GM23248 (cell line): ENCODE results near the gene TNKS1BP1. TPM values are rescaled to one million over a fixed set of nuclear protein-coding genes. Genes with fewer than 3 reads are reported as not detected.

Experiments used
- DNase-seq: peaks from one replicate; pipeline ENCODE4 v3.0.0-alpha.2; 2015
- H2AFZ ChIP-seq: fragments of 200-600 bp; sonication (generic); 2 replicates; pipeline ENCODE4 v1.6.1; 2016; ENCODE audit warnings: antibody characterized with exemption
- H3F3A ChIP-seq: fragments of 200-600 bp; sonication (generic); 2 replicates; pipeline ENCODE4 v1.6.1; 2016; ENCODE audit warnings: mild to moderate bottlenecking, antibody characterized with exemption, mixed run types; ENCODE audit not compliant: insufficient read depth
- H3K27ac ChIP-seq: fragments of 200-600 bp; sonication (generic); 2 replicates; pipeline ENCODE4 v1.5.1; 2016; ENCODE audit warnings: mild to moderate bottlenecking
- H3K27me3 ChIP-seq: fragments of 200-600 bp; sonication (generic); replicated peaks from 2 replicates; pipeline ENCODE4 v1.6.1; 2016; ENCODE audit warnings: mild to moderate bottlenecking; ENCODE audit not compliant: insufficient read depth
- H3K36me3 ChIP-seq: fragments of 200-600 bp; sonication (generic); 2 replicates; pipeline ENCODE4 v1.6.1; 2016; ENCODE audit warnings: low read depth, mild to moderate bottlenecking
- H3K4me1 ChIP-seq: fragments of 200-600 bp; sonication (generic); 2 replicates; pipeline ENCODE4 v1.6.1; 2016; ENCODE audit warnings: mild to moderate bottlenecking; ENCODE audit not compliant: insufficient read depth
- H3K4me2 ChIP-seq: fragments of 200-600 bp; sonication (generic); one replicate; pipeline ENCODE4 v1.6.1; 2016; ENCODE audit warnings: mild to moderate bottlenecking; ENCODE audit not compliant: unreplicated experiment
- H3K4me3 ChIP-seq: fragments of 200-600 bp; sonication (generic); 2 replicates; pipeline ENCODE4 v1.5.1; 2016; ENCODE audit warnings: mild to moderate bottlenecking
- H3K79me2 ChIP-seq: fragments of 200-600 bp; sonication (generic); 2 replicates; pipeline ENCODE4 v1.6.1; 2016; ENCODE audit warnings: mild to moderate bottlenecking; ENCODE audit not compliant: insufficient read depth
- H3K9ac ChIP-seq: fragments of 200-600 bp; sonication (generic); 2 replicates; pipeline ENCODE4 v1.6.1; 2016; ENCODE audit warnings: mild to moderate bottlenecking
- H3K9me2 ChIP-seq: fragments of 200-600 bp; sonication (generic); 2 replicates; pipeline ENCODE4 v1.6.1; 2016; ENCODE audit warnings: mixed run types, mild to moderate bottlenecking, moderate library complexity; ENCODE audit not compliant: insufficient read depth
- H3K9me3 ChIP-seq: fragments of 200-600 bp; sonication (generic); one replicate; pipeline ENCODE4 v1.6.1; 2017; ENCODE audit warnings: low read depth
- H4K20me1 ChIP-seq: fragments of 200-600 bp; sonication (generic); 2 replicates; pipeline ENCODE4 v1.6.0; 2016; ENCODE audit not compliant: insufficient read depth
- EZH2 ChIP-seq: fragments of 200-600 bp; sonication (generic); IDR thresholded peaks from 2 replicates; pipeline ENCODE4 v1.6.1; 2018; ENCODE audit warnings: antibody characterized with exemption, mild to moderate bottlenecking; ENCODE audit not compliant: insufficient read depth, poor library complexity, severe bottlenecking
- EZH2phosphoT487 ChIP-seq: fragments of 200-600 bp; sonication (generic); IDR thresholded peaks from 2 replicates; pipeline ENCODE4 v1.6.1; 2018; ENCODE audit warnings: antibody characterized with exemption, moderate library complexity, mild to moderate bottlenecking, low read depth; ENCODE audit not compliant: insufficient read depth
- WGBS, 2 experiments: methylation state at CpG; one replicate each; pipeline ENCODE4 v1.1.6; 2015 to 2017; ENCODE audit warnings: low lambda C conversion rate in 2 of 2, low coverage in 1 of 2; ENCODE audit errors: missing lambda C conversion rate in 2 of 2; 5-methylcytosine and 5-hydroxymethylcytosine counted together
- in situ Hi-C: fragments of 300-500 bp; cut with MboI; formaldehyde crosslinking; loops from 2 replicates; pipeline ENCODE4 v1.15.0; 2020
- polyA plus RNA-seq: library from polyadenylated mRNA; unstranded; fragments of >200 nt; fragmentation: Nextera tagmentation; extraction: Ambion mirVana; gene quantifications from 2 replicates; pipeline ENCODE4 v1.2.1, GENCODE V29; 2016
- total RNA-seq: library from RNA; depleted of rRNA; stranded (reverse); fragments of >200 nt; shearing (Covaris generic); gene quantifications from 2 replicates; pipeline ENCODE4 v1.2.3, GENCODE V29; 2014; rRNA removed

The TNKS1BP1 gene
- total and polyA plus RNA-seq, 2 experiments from 2014 or later: 88.2 to 89.7 TPM

GRCh38 chr11:57251491-57252104 lies 73.2 kb downstream of the TNKS1BP1 start:
- Histone ChIP-seq H3F3A (peaks cover 15% of the 10 kb centered on the region; the same call in 1 of the 2 replicates), H3K9me3 (no peaks in the 10 kb centered on the region), H3K9ac (no peak overlapping the region), H3K79me2 (no peaks in the 10 kb centered on the region), H4K20me1 (no peaks in the 10 kb centered on the region), H2AFZ (no peak overlapping the region), H3K27me3 (no peaks in the 10 kb centered on the region), H3K9me2 (no peaks in the 10 kb centered on the region), H3K36me3 (no peaks in the 10 kb centered on the region), H3K4me3 (no peak overlapping the region), H3K4me2 (no peak overlapping the region), H3K27ac (no peak overlapping the region), H3K4me1 (peaks cover 23% of the 10 kb centered on the region)
- 29 to 33% methylated on average over 5 of the region's 5 CpGs for WGBS, 2 experiments
- in situ Hi-C loops: no loop called here
- peak; percentile 55 for DNase-seq
- TF ChIP-seq EZH2 (no peak), EZH2phosphoT487 (no peak)

- H3K4me1 ChIP-seq: peaks cover 22% of the 10 kb centered on the region
- in situ Hi-C loops: no loop called here
- H2AFZ ChIP-seq: no peak overlapping the region
- no peak for DNase-seq
- WGBS, 2 experiments: 61 to 67% methylated on average over 2 of the region's 2 CpGs
- no peaks in the 10 kb centered on the region for H3K9me2 ChIP-seq
- H3K9ac ChIP-seq: no peak overlapping the region
- H3K4me3 ChIP-seq: no peak overlapping the region
- no peak overlapping the region for H3K4me2 ChIP-seq
- no peaks in the 10 kb centered on the region for H3K9me3 ChIP-seq
- no peak overlapping the region for H3K27ac ChIP-seq
- H4K20me1 ChIP-seq: no peaks in the 10 kb centered on the region
- H3K27me3 ChIP-seq: no peaks in the 10 kb centered on the region
- no peaks in the 10 kb centered on the region for H3K79me2 ChIP-seq
- H3F3A ChIP-seq: peaks cover 14% of the 10 kb centered on the region; the same call in 1 of the 2 replicates
- H3K36me3 ChIP-seq: no peaks in the 10 kb centered on the region
- TF ChIP-seq EZH2 (no peak), EZH2phosphoT487 (no peak)
Measured at GRCh38 chr11:57251037-57251436, 73.7 kb downstream of the TNKS1BP1 start.

Other genes with a start within 250 kb of the TNKS1BP1 start
- not detected in 2 replicates for gene LRRC55, start 143.0 kb downstream of the TNKS1BP1 start, total RNA-seq
- gene LRRC55, start 143.0 kb downstream of the TNKS1BP1 start, polyA plus RNA-seq: not detected in 2 replicates
- gene APLNR, start 87.7 kb downstream of the TNKS1BP1 start, total RNA-seq: not detected in 2 replicates
- gene APLNR, start 87.7 kb downstream of the TNKS1BP1 start, polyA plus RNA-seq: 0.18 TPM in 1 of 2 replicates, not detected in the other
- gene SSRP1, start 10.9 kb upstream of the TNKS1BP1 start, total RNA-seq: 69.2 and 76.2 TPM in 2 replicates
- 29.3 and 32.9 TPM in 2 replicates for gene SSRP1, start 10.9 kb upstream of the TNKS1BP1 start, polyA plus RNA-seq
- gene P2RX3, start 13.4 kb upstream of the TNKS1BP1 start, total RNA-seq: not detected in 2 replicates
- gene P2RX3, start 13.4 kb upstream of the TNKS1BP1 start, polyA plus RNA-seq: 0.10 TPM in 1 of 2 replicates, not detected in the other
- not detected in 2 replicates for gene PRG3, start 56.2 kb upstream of the TNKS1BP1 start, total RNA-seq
- gene PRG3, start 56.2 kb upstream of the TNKS1BP1 start, polyA plus RNA-seq: not detected in 2 replicates
- 0.51 and 2.2 TPM in 2 replicates for gene PRG2, start 65.7 kb upstream of the TNKS1BP1 start, total RNA-seq
- 2.6 and 2.8 TPM in 2 replicates for gene PRG2, start 65.7 kb upstream of the TNKS1BP1 start, polyA plus RNA-seq
- gene SLC43A3, start 102.2 kb upstream of the TNKS1BP1 start, total RNA-seq: 23.2 and 57.7 TPM in 2 replicates
- gene SLC43A3, start 102.2 kb upstream of the TNKS1BP1 start, polyA plus RNA-seq: 33.3 and 33.4 TPM in 2 replicates
- gene RTN4RL2, start 135.6 kb upstream of the TNKS1BP1 start, total RNA-seq: 0.32 TPM in 1 of 2 replicates, not detected in the other
- 0.80 and 1.1 TPM in 2 replicates for gene RTN4RL2, start 135.6 kb upstream of the TNKS1BP1 start, polyA plus RNA-seq
- gene SLC43A1, start 190.8 kb upstream of the TNKS1BP1 start, total RNA-seq: 6.2 and 9.3 TPM in 2 replicates
- 7.1 and 7.7 TPM in 2 replicates for gene SLC43A1, start 190.8 kb upstream of the TNKS1BP1 start, polyA plus RNA-seq
- gene TIMM10, start 205.8 kb upstream of the TNKS1BP1 start, total RNA-seq: 29.0 and 48.3 TPM in 2 replicates
- 73.4 and 78.3 TPM in 2 replicates for gene TIMM10, start 205.8 kb upstream of the TNKS1BP1 start, polyA plus RNA-seq
- gene SMTNL1, start 212.6 kb upstream of the TNKS1BP1 start, total RNA-seq: not detected in 2 replicates
- not detected in 2 replicates for gene SMTNL1, start 212.6 kb upstream of the TNKS1BP1 start, polyA plus RNA-seq
- 32.8 and 41.5 TPM in 2 replicates for gene UBE2L6, start 242.7 kb upstream of the TNKS1BP1 start, total RNA-seq
- 74.0 and 75.9 TPM in 2 replicates for gene UBE2L6, start 242.7 kb upstream of the TNKS1BP1 start, polyA plus RNA-seq